ENCODE measurements around the gene MSX1. TPM values are rescaled to one million over a fixed set of nuclear protein-coding genes. Genes with fewer than 3 reads are reported as not detected.

MSX1 gene
- total RNA-seq, 1 donor from 2014 or later: 0.26 TPM

- FAIRE-seq (no peak), DNase-seq (ENCODE audit: low read depth) (no peak)
- Histone ChIP-seq H3K27me3 (ENCODE audit: control insufficient read depth, insufficient read depth, low read length) (peaks cover 2% of the 10 kb centered on the region), H3K36me3 (ENCODE audit: control insufficient read depth, insufficient read depth, low read length) (no peaks in the 10 kb centered on the region), H3K4me3 (ENCODE audit: low read depth, low read length) (no peak overlapping the region)
- no peak for TF ChIP-seq CTCF (IDR thresholded peaks at IDR 0.05; ENCODE audit: insufficient read depth, low read length, severe bottlenecking)
Measured at GRCh38 chr4:4842476-4843441, 16.7 kb upstream of the MSX1 start.

GRCh38 chr4:4843635-4844291 is 15.7 kb upstream of the MSX1 start:
- TF ChIP-seq CTCF (IDR thresholded peaks at IDR 0.05; ENCODE audit: insufficient read depth, low read length, severe bottlenecking): no peak
- Histone ChIP-seq H3K4me3 (ENCODE audit: low read depth, low read length) (no peak overlapping the region), H3K36me3 (ENCODE audit: control insufficient read depth, insufficient read depth, low read length) (no peaks in the 10 kb centered on the region), H3K27me3 (ENCODE audit: control insufficient read depth, insufficient read depth, low read length) (peaks cover 2% of the 10 kb centered on the region)
- DNase-seq (ENCODE audit: low read depth) (no peak), FAIRE-seq (no peak)

GRCh38 chr4:4845027-4845426 is 14.4 kb upstream of the MSX1 start:
- Histone ChIP-seq H3K4me3 (ENCODE audit: low read depth, low read length) (no peak overlapping the region), H3K36me3 (ENCODE audit: control insufficient read depth, insufficient read depth, low read length) (no peaks in the 10 kb centered on the region), H3K27me3 (ENCODE audit: control insufficient read depth, insufficient read depth, low read length) (peaks cover 2% of the 10 kb centered on the region)
- FAIRE-seq: no peak
- TF ChIP-seq CTCF (IDR thresholded peaks at IDR 0.05; ENCODE audit: insufficient read depth, low read length, severe bottlenecking): no peak
- DNase-seq (ENCODE audit: low read depth): no peak

GRCh38 chr4:4847011-4847410 is 12.5 kb upstream of the MSX1 start:
- Histone ChIP-seq H3K4me3 (ENCODE audit: low read depth, low read length) (no peak overlapping the region), H3K27me3 (ENCODE audit: control insufficient read depth, insufficient read depth, low read length) (peaks cover 3% of the 10 kb centered on the region), H3K36me3 (ENCODE audit: control insufficient read depth, insufficient read depth, low read length) (no peaks in the 10 kb centered on the region)
- FAIRE-seq: no peak
- TF ChIP-seq CTCF (IDR thresholded peaks at IDR 0.05; ENCODE audit: insufficient read depth, low read length, severe bottlenecking): no peak
- no peak for DNase-seq (ENCODE audit: low read depth)

DNA sequence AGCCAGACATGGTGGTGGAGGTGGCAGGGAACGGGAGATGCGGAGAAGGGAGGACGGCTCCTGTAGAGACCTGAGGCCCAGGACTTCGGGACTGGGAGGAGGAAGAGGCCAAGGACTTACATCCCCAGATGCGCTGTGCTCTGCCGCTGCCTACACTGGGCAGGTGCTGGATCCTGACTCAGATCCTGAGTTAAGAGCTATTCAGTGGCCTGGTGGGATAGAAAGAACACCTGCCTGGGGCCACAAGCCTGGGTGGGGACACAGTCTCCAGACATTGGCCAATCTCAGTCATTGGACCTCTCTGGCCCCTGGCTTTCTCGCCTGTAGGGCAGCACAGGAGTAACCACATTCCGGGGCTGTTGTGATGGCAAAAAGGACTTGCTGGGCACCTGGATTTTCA is 10.9 kb upstream of the MSX1 start:
- FAIRE-seq (no peak), DNase-seq (ENCODE audit: low read depth) (no peak)
- Histone ChIP-seq H3K27me3 (ENCODE audit: control insufficient read depth, insufficient read depth, low read length) (peaks cover 11% of the 10 kb centered on the region), H3K4me3 (ENCODE audit: low read depth, low read length) (no peak overlapping the region), H3K36me3 (ENCODE audit: control insufficient read depth, insufficient read depth, low read length) (no peaks in the 10 kb centered on the region)
- TF ChIP-seq CTCF (IDR thresholded peaks at IDR 0.05; ENCODE audit: insufficient read depth, low read length, severe bottlenecking): no peak
